Dendritic cell treated with granulocyte-macrophage colony-stimulating factor and Interleukin-4, amounts not matched to agents 40 ng/mL and 50 ng/mL, for 4 days (primary cell): ENCODE results near the gene SLC2A6.

Experiments
- H3K27ac Mint-ChIP-seq: one replicate; pipeline ENCODE4 v1.8.0; 2022; ENCODE audit warnings: mild to moderate bottlenecking, mixed read lengths
- H3K27me3 Mint-ChIP-seq: one replicate; pipeline ENCODE4 v1.8.0; 2022; ENCODE audit warnings: mild to moderate bottlenecking, mixed read lengths
- H3K36me3 Mint-ChIP-seq: one replicate; pipeline ENCODE4 v1.8.0; 2022; ENCODE audit warnings: low read depth, mixed read lengths
- H3K4me1 Mint-ChIP-seq: one replicate; pipeline ENCODE4 v1.8.0; 2022; ENCODE audit warnings: low read depth, mixed read lengths
- H3K4me3 Mint-ChIP-seq: one replicate; pipeline ENCODE4 v1.8.0; 2022; ENCODE audit warnings: mild to moderate bottlenecking, moderate library complexity, mixed read lengths
- H3K9me3 Mint-ChIP-seq: one replicate; pipeline ENCODE4 v1.8.0; 2022; ENCODE audit warnings: mixed read lengths
- intact Hi-C: fragments of 100-400 bp; cut with micrococcal nuclease; formaldehyde crosslinking; loops from one replicate; pipeline ENCODE4 v1.15.0; 2022

Gene SLC2A6

DNA sequence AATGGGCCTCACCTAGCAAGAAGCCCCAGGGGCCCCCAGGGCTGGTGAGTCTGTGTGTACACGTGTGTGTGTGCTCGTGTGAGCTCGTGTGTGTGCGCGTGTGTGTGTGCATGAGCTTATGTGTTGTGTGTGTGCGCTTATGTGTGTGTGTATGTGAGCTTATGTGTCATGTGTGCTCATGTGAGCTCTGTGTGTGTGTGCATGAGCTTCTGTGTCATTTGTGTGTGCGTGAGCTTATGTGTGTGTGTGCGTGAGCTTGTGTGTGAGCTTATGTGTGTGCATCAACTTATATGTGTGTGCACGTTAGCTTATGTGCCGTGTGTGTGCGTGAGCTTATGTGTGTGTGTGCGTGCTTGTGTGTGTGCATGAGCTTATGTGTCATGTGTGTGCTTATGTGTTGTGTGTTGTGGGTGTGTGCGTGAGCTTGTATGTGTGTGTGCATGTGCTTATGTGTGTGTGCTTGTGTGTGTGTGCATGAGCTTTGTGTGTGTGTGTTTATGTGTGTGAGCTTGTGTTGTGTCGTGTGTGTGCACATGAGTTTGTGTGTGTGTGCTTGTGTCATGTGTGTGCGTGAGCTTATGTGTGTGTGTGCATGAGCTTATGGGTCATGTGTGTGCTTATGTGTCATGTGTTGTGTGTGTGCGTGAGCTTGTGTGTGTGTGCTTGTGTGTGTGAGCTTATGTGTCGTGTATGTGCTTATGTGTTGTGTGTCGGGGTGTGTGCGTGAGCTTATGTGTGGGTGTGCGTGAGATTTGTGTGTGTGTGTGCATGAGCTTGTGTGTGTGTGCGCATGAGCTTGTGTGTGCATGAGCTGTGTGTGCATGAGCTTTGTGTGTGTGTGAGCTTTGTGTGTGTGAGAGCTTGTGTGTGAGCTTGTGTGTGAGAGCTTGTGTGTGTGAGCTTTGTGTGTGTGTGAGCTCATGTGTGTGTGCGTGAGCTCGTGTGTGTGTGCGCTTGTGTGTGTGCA, 16.7 kb upstream of the SLC2A6 start:
- H3K4me3 Mint-ChIP-seq, result no peak overlapping the region
- intact Hi-C loops, result no loop called here
- no peaks in the 10 kb centered on the region for H3K36me3 Mint-ChIP-seq
- no peaks in the 10 kb centered on the region for H3K9me3 Mint-ChIP-seq
- no peaks in the 10 kb centered on the region for H3K4me1 Mint-ChIP-seq
- H3K27me3 Mint-ChIP-seq, result peaks cover 2% of the 10 kb centered on the region
- H3K27ac Mint-ChIP-seq, result no peak overlapping the region

DNA sequence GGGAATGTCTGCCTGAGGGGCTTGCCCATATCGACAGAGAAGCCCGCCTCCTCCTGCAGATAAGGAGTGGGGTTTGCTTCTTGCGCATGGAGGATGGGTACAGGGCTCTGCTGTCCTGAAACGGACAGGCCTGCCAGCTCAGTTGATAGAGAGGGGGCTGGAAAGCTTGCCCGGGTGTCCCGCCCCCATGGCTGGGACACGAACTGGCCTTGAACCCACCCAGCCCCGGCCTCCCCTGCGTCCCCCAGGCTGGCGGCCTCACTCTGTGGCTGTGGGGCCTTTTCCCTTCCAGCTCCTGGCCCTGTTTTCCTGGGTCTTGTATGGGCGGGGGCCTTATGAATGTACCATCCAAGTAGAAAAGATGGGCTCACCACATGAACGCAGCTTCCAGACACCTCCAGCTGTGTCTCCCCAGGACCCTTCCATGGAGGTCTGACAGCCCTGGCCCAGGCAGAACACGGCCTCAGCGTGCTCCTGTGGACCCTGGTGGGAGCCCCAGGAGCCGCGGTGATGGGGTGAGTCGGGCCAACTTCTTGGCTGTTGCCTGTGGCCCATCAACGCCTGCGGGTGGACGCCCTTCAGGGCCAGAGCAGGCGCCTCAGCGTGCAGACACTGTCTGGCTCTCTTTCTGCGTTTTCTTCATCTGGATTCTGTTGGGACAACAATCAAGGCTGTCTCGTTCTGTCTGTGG, 15.9 kb upstream of the SLC2A6 start:
- intact Hi-C loops, result no loop called here
- no peaks in the 10 kb centered on the region for H3K36me3 Mint-ChIP-seq
- no peaks in the 10 kb centered on the region for H3K4me1 Mint-ChIP-seq
- H3K9me3 Mint-ChIP-seq, result no peaks in the 10 kb centered on the region
- H3K27ac Mint-ChIP-seq, result no peak overlapping the region
- H3K4me3 Mint-ChIP-seq, result no peak overlapping the region
- H3K27me3 Mint-ChIP-seq, result peaks cover 6% of the 10 kb centered on the region

DNA sequence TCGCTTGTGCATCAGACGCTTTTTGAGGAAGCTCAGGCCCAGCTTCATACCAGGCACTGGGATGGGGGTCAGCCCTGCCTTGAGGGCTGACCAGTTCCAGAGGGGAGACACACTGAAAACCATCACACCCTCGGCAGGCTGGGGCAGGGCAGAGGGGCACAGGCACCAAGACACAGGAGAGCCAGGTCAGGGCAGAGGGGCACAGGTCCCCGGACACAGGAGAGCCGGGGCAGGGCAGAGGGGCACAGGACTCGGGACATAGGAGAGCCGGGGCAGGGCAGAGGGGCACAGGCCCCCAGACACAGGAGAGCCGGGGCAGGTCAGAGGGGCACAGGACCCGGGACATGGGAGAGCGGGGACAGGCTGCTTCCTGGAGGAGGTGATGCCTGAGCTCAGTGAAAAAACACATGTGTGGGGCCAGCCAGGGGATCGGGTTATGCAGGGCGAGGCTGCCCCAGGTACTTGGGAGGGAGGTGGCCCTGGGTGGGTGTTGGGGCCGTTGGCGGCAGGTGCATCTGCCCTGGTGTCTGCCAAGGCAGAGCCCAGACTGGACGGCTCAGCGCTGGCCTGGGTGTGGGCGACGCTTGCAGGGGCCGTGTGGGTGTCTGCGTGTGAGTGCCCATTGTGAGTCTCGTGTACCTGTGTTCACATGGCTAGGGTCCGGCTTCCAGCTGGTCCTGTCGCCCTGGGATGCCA, 15.1 kb upstream of the SLC2A6 start:
- Mint-ChIP-seq H3K4me3 (no peak overlapping the region), H3K27me3 (peaks cover 7% of the 10 kb centered on the region), H3K27ac (no peak overlapping the region), H3K4me1 (no peaks in the 10 kb centered on the region), H3K9me3 (no peaks in the 10 kb centered on the region), H3K36me3 (no peaks in the 10 kb centered on the region)
- intact Hi-C loops, result no loop called here

- no peaks in the 10 kb centered on the region for H3K36me3 Mint-ChIP-seq
- H3K27ac Mint-ChIP-seq, result no peak overlapping the region
- intact Hi-C loops, result no loop called here
- H3K4me1 Mint-ChIP-seq, result no peaks in the 10 kb centered on the region
- no peaks in the 10 kb centered on the region for H3K9me3 Mint-ChIP-seq
- peaks cover 9% of the 10 kb centered on the region for H3K27me3 Mint-ChIP-seq
- H3K4me3 Mint-ChIP-seq, result no peak overlapping the region
Measured at GRCh38 chr9:133493428-133493827, 14.5 kb upstream of the SLC2A6 start.

- intact Hi-C loops, result no loop called here
- H3K4me3 Mint-ChIP-seq, result no peak overlapping the region
- no peak overlapping the region for H3K27ac Mint-ChIP-seq
- H3K36me3 Mint-ChIP-seq, result no peaks in the 10 kb centered on the region
- no peaks in the 10 kb centered on the region for H3K4me1 Mint-ChIP-seq
- H3K9me3 Mint-ChIP-seq, result no peaks in the 10 kb centered on the region
- peaks cover 12% of the 10 kb centered on the region for H3K27me3 Mint-ChIP-seq
Measured at GRCh38 chr9:133492061-133493021, 13.4 kb upstream of the SLC2A6 start.

DNA sequence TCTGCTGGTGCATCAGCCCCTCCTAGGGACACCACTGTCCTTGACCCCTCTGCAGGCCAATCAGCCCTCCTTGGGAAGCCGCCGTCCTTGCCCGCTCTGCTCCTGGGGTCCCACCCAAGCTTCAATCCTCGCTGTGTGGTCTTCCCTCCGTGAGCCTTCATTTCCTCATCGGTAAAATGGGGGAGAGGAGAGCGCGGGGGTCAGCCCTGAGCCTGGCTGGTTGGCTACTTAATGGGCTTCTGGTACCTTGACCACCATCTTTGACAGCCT, 12.7 kb upstream of the SLC2A6 start:
- Mint-ChIP-seq H3K4me1 (no peaks in the 10 kb centered on the region), H3K27me3 (peaks cover 12% of the 10 kb centered on the region), H3K4me3 (no peak overlapping the region), H3K27ac (no peak overlapping the region), H3K36me3 (no peaks in the 10 kb centered on the region), H3K9me3 (no peaks in the 10 kb centered on the region)
- intact Hi-C loops, result no loop called here

DNA sequence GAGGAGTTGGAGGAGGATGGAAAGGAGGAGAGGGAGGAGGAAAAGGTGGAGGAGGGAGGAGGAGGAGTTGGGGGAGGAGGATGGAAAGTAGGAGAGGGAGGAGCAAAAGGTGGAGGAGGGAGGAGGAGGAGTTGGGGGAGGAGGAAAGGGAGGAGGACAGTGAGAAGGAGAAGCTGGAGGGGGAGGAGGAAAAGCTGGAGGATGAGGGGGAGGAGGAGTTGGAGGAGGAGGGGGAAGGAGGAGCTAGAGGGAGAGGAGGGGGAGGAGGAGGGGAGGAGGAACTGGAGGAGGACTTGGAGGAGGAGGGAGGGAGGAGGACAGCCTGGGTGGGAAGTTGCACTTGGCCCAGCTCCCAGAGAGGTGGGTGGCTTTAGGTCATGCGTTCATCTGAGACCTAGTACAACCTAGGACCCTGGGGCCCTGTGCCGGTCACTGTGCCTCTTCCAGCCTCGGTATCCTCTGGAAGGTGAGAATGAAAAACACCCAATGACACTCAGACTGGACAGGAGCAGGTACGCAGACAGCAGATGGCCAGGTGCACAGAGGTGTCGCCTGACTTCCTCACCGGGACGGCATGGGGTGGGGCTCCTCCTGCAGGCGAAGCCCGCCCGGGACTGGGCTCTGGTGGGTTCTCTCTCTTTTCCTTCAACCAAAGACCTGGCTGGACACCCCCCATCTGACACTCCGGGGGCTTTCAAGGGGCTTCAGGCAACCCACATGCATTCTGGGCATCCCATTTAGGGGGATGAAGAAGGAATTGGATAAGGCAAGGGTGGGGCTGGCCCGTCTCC, 12.2 kb upstream of the SLC2A6 start:
- Mint-ChIP-seq H3K27ac (no peak overlapping the region), H3K27me3 (peaks cover 12% of the 10 kb centered on the region), H3K36me3 (no peaks in the 10 kb centered on the region), H3K4me1 (peaks cover 3% of the 10 kb centered on the region), H3K4me3 (no peak overlapping the region), H3K9me3 (no peaks in the 10 kb centered on the region)
- intact Hi-C loops, result no loop called here

GRCh38 chr9:133490201-133490681, 11.3 kb upstream of the SLC2A6 start:
- peaks cover 7% of the 10 kb centered on the region for H3K4me1 Mint-ChIP-seq
- no peak overlapping the region for H3K27ac Mint-ChIP-seq
- no peak overlapping the region for H3K4me3 Mint-ChIP-seq
- H3K27me3 Mint-ChIP-seq, result peaks cover 14% of the 10 kb centered on the region
- intact Hi-C loops, result no loop called here
- H3K36me3 Mint-ChIP-seq, result no peaks in the 10 kb centered on the region
- no peaks in the 10 kb centered on the region for H3K9me3 Mint-ChIP-seq

- H3K36me3 Mint-ChIP-seq, result no peaks in the 10 kb centered on the region
- no peaks in the 10 kb centered on the region for H3K9me3 Mint-ChIP-seq
- H3K27me3 Mint-ChIP-seq, result peaks cover 15% of the 10 kb centered on the region
- intact Hi-C loops, result loop anchor here (5.0 kb wide), 1 partner anchor 302 kb away; no protein-coding TSS in a partner anchor
- peaks cover 7% of the 10 kb centered on the region for H3K4me1 Mint-ChIP-seq
- no peak overlapping the region for H3K4me3 Mint-ChIP-seq
- H3K27ac Mint-ChIP-seq, result no peak overlapping the region
Measured at GRCh38 chr9:133489253-133490190, 10.6 kb upstream of the SLC2A6 start.

DNA sequence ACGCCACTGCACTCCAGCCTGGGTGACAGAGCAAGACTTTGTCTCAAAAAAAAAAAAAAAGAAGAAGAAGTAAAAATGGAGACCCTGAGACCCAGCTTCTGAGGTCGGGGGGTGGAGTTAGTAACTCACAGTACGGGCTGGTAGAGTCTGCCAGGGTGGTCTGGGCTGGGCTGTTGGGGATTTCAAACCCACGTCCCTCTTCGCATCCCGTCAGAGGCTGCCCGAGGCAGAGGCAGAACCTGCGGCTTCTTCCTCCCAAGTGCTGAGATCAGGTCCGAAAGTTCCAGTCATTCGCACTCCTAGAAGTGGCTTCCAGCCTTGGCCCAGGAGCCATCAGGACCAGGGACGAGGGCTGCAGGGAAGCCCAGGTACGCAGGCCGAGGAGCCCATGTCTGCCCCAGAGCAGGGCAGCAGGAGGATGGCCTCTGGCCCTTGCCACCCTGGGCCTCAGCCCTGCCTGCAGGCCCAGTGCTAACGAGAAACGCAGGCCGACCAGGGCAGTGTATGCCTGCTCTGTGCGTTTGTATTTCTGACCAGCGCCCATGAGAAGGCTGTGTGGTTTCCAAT, 9.9 kb upstream of the SLC2A6 start:
- intact Hi-C loops, result loop anchor here (5.0 kb wide), 1 partner anchor 301 kb away; no protein-coding TSS in a partner anchor
- H3K36me3 Mint-ChIP-seq, result no peaks in the 10 kb centered on the region
- no peak overlapping the region for H3K4me3 Mint-ChIP-seq
- H3K4me1 Mint-ChIP-seq, result peaks cover 7% of the 10 kb centered on the region
- peaks cover 20% of the 10 kb centered on the region for H3K27me3 Mint-ChIP-seq
- no peaks in the 10 kb centered on the region for H3K9me3 Mint-ChIP-seq
- no peak overlapping the region for H3K27ac Mint-ChIP-seq

GRCh38 chr9:133487331-133487725, 8.4 kb upstream of the SLC2A6 start:
- peaks cover 7% of the 10 kb centered on the region for H3K4me1 Mint-ChIP-seq
- peaks cover 33% of the 10 kb centered on the region for H3K27me3 Mint-ChIP-seq
- no peak overlapping the region for H3K4me3 Mint-ChIP-seq
- intact Hi-C loops, result loop anchor here (5.0 kb wide), 1 partner anchor 300 kb away; no protein-coding TSS in a partner anchor
- H3K9me3 Mint-ChIP-seq, result no peaks in the 10 kb centered on the region
- H3K27ac Mint-ChIP-seq, result no peak overlapping the region
- no peaks in the 10 kb centered on the region for H3K36me3 Mint-ChIP-seq
